ENCODE measurements around the gene VPS13C.

VPS13C gene

DNA sequence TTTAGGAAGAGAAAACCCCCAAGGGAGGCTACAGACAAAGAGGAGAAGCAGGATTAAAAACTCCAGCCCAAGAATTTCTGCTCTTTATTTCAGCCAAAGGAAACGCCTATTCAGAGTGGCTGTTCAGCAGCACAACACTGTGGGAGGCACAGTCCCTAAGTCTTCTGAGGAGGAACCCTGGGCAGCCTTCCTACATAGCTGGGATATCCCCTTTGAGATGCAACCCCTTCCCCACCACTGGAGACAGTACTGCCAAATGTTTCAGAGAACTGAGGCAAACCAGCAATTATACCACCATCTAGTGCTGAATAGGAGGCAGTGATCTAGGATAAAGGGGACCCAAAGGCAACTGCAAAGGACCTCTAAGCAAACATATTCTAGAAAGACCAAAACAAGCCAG is 168.1 kb downstream of the VPS13C start:
- Histone ChIP-seq H2BK5ac (ENCODE audit: low read length) (no peak overlapping the region), H2BK12ac (ENCODE audit: low read length) (no peak overlapping the region), H3K4ac (ENCODE audit: low read length) (no peak overlapping the region), H4K8ac (ENCODE audit: low read depth, low read length) (no peak overlapping the region), H3K4me3 (ENCODE audit: low read length in 2 of 2) (no peak overlapping the region), H3K23ac (ENCODE audit: low read depth, low read length, poor library complexity) (no peak overlapping the region), H2BK120ac (ENCODE audit: low read depth, low read length) (no peak overlapping the region), H3K18ac (ENCODE audit: low read length) (no peak overlapping the region), H2BK15ac (ENCODE audit: low read length) (no peak overlapping the region), H3K9ac (ENCODE audit: low read depth, low read length, poor library complexity) (no peak overlapping the region), H3K27ac (replicated peaks; ENCODE audit: low read length) (no peak overlapping the region), H3K9me3 (replicated peaks in 1 of 2; ENCODE audit: control insufficient read depth in 2 of 2, insufficient read depth in 1 of 2, low read depth in 1 of 2, low read length in 2 of 2) (peaks cover 0 to 30% of the 10 kb centered on the region in 2 donors), H3K4me2 (ENCODE audit: insufficient read depth, low read length, poor library complexity, severe bottlenecking) (no peak overlapping the region), H3K4me1 (ENCODE audit: control insufficient read depth in 2 of 2, insufficient read depth in 1 of 2, low read depth in 1 of 2, low read length in 2 of 2) (no peaks in the 10 kb centered on the region), H3K79me1 (ENCODE audit: low read depth, low read length) (no peaks in the 10 kb centered on the region), H2AK5ac (ENCODE audit: low read depth, low read length) (no peak overlapping the region), H3K36me3 (replicated peaks in 1 of 2; ENCODE audit: control insufficient read depth in 2 of 2, insufficient read depth in 2 of 2, low read length in 2 of 2) (peaks cover 0 to 24% of the 10 kb centered on the region in 2 donors), H2AFZ (ENCODE audit: low read length) (no peak overlapping the region), H4K91ac (ENCODE audit: low read depth, low read length, poor library complexity) (no peak overlapping the region), H3K27me3 (ENCODE audit: control insufficient read depth in 3 of 3, insufficient read depth in 3 of 3, low read depth in 1 of 3, low read length in 3 of 3) (no peaks in the 10 kb centered on the region), H3K14ac (ENCODE audit: low read length) (no peak overlapping the region)
- WGBS, 2 donors (ENCODE audit: extremely low coverage in 2 of 2, insufficient read length in 2 of 2, insufficient replicate concordance in 1 of 2) = no CpG with 5 or more reads among the region's 1 CpG
- no peak for DNase-seq (ENCODE audit: low spot score)

GRCh38 chr15:61890106-61890505 is 170.1 kb downstream of the VPS13C start:
- Histone ChIP-seq H3K14ac (ENCODE audit: low read length) (no peak overlapping the region), H2BK5ac (ENCODE audit: low read length) (no peak overlapping the region), H3K4me1 (ENCODE audit: control insufficient read depth in 2 of 2, insufficient read depth in 1 of 2, low read depth in 1 of 2, low read length in 2 of 2) (no peaks in the 10 kb centered on the region), H4K8ac (ENCODE audit: low read depth, low read length) (no peak overlapping the region), H3K18ac (ENCODE audit: low read length) (no peak overlapping the region), H3K23ac (ENCODE audit: low read depth, low read length, poor library complexity) (no peak overlapping the region), H3K9ac (ENCODE audit: low read depth, low read length, poor library complexity) (no peak overlapping the region), H3K79me1 (ENCODE audit: low read depth, low read length) (no peaks in the 10 kb centered on the region), H3K27me3 (ENCODE audit: control insufficient read depth in 3 of 3, insufficient read depth in 3 of 3, low read depth in 1 of 3, low read length in 3 of 3) (no peaks in the 10 kb centered on the region), H2AK5ac (ENCODE audit: low read depth, low read length) (no peak overlapping the region), H3K4ac (ENCODE audit: low read length) (no peak overlapping the region), H3K4me3 (ENCODE audit: low read length in 2 of 2) (no peak overlapping the region), H3K9me3 (replicated peaks in 1 of 2; ENCODE audit: control insufficient read depth in 2 of 2, insufficient read depth in 1 of 2, low read depth in 1 of 2, low read length in 2 of 2) (peaks cover 0 to 26% of the 10 kb centered on the region in 2 donors), H3K36me3 (replicated peaks in 1 of 2; ENCODE audit: control insufficient read depth in 2 of 2, insufficient read depth in 2 of 2, low read length in 2 of 2) (peaks cover 0 to 24% of the 10 kb centered on the region in 2 donors), H2AFZ (ENCODE audit: low read length) (no peak overlapping the region), H3K4me2 (ENCODE audit: insufficient read depth, low read length, poor library complexity, severe bottlenecking) (no peak overlapping the region), H4K91ac (ENCODE audit: low read depth, low read length, poor library complexity) (no peak overlapping the region), H3K27ac (replicated peaks; ENCODE audit: low read length) (no peak overlapping the region), H2BK15ac (ENCODE audit: low read length) (no peak overlapping the region), H2BK12ac (ENCODE audit: low read length) (no peak overlapping the region), H2BK120ac (ENCODE audit: low read depth, low read length) (no peak overlapping the region)
- no CpG with 5 or more reads among the region's 2 CpGs for WGBS, 2 donors (ENCODE audit: extremely low coverage in 2 of 2, insufficient read length in 2 of 2, insufficient replicate concordance in 1 of 2)
- no peak for DNase-seq (ENCODE audit: low spot score)

- Histone ChIP-seq H2BK5ac (ENCODE audit: low read length) (no peak overlapping the region), H2BK15ac (ENCODE audit: low read length) (no peak overlapping the region), H2AFZ (ENCODE audit: low read length) (no peak overlapping the region), H3K18ac (ENCODE audit: low read length) (no peak overlapping the region), H3K27ac (replicated peaks; ENCODE audit: low read length) (no peak overlapping the region), H3K79me1 (ENCODE audit: low read depth, low read length) (no peaks in the 10 kb centered on the region), H3K23ac (ENCODE audit: low read depth, low read length, poor library complexity) (no peak overlapping the region), H3K9me3 (replicated peaks in 1 of 2; ENCODE audit: control insufficient read depth in 2 of 2, insufficient read depth in 1 of 2, low read depth in 1 of 2, low read length in 2 of 2) (peaks cover 0 to 25% of the 10 kb centered on the region in 2 donors), H3K27me3 (ENCODE audit: control insufficient read depth in 3 of 3, insufficient read depth in 3 of 3, low read depth in 1 of 3, low read length in 3 of 3) (no peaks in the 10 kb centered on the region), H2BK12ac (ENCODE audit: low read length) (no peak overlapping the region), H3K4me2 (ENCODE audit: insufficient read depth, low read length, poor library complexity, severe bottlenecking) (no peak overlapping the region), H4K8ac (ENCODE audit: low read depth, low read length) (no peak overlapping the region), H3K14ac (ENCODE audit: low read length) (no peak overlapping the region), H3K4ac (ENCODE audit: low read length) (no peak overlapping the region), H2AK5ac (ENCODE audit: low read depth, low read length) (no peak overlapping the region), H3K4me1 (ENCODE audit: control insufficient read depth in 2 of 2, insufficient read depth in 1 of 2, low read depth in 1 of 2, low read length in 2 of 2) (no peaks in the 10 kb centered on the region), H3K4me3 (ENCODE audit: low read length in 2 of 2) (no peak overlapping the region), H3K36me3 (replicated peaks in 1 of 2; ENCODE audit: control insufficient read depth in 2 of 2, insufficient read depth in 2 of 2, low read length in 2 of 2) (peaks cover 0 to 24% of the 10 kb centered on the region in 2 donors), H4K91ac (ENCODE audit: low read depth, low read length, poor library complexity) (no peak overlapping the region), H3K9ac (ENCODE audit: low read depth, low read length, poor library complexity) (no peak overlapping the region), H2BK120ac (ENCODE audit: low read depth, low read length) (no peak overlapping the region)
- DNase-seq (ENCODE audit: low spot score) = no peak
- WGBS, 2 donors (ENCODE audit: extremely low coverage in 2 of 2, insufficient read length in 2 of 2, insufficient replicate concordance in 1 of 2) = no CpG with 5 or more reads among the region's 3 CpGs
These were observed 170.5 kb downstream of the VPS13C start for GRCh38 chr15:61889706-61890105.

DNA sequence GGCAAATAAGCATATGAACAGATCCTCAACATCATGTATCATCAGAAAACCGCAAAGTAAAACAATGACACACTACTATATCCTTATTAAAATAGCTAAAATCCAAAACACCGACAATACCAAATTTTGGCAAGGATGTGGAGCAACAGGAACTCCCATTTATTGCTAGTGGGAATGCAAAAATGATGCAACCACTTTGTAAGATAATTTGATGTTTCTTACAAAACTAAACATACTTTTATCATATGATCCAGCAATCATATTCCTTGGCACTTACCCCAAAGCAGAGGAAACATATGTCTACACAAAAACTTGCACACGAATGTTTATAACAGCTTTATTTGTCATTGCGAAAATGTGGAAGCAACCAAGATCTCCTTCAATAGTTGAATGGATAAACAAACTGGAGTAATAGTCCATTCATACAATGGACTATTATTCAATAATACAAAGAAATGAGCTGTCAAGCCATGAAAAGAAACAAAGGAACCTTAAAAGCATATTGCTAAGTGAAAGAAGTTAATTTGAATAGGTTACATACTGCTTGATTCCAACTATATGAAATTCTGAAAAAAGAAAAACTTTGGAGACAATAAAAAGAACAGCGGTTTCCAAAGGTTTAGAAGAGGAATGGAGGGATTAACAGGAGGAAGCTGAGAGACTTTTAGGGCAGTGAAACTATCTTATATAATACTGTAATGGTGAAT is 172.0 kb downstream of the VPS13C start:
- no CpG with 5 or more reads among the region's 5 CpGs for WGBS, 2 donors (ENCODE audit: extremely low coverage in 2 of 2, insufficient read length in 2 of 2, insufficient replicate concordance in 1 of 2)

More for the DNA sequence above, 172.0 kb downstream of the VPS13C start:
- Histone ChIP-seq H3K23ac (ENCODE audit: low read depth, low read length, poor library complexity) (no peak overlapping the region), H3K9ac (ENCODE audit: low read depth, low read length, poor library complexity) (no peak overlapping the region), H2BK15ac (ENCODE audit: low read length) (no peak overlapping the region), H3K79me1 (ENCODE audit: low read depth, low read length) (no peaks in the 10 kb centered on the region), H3K27me3 (ENCODE audit: control insufficient read depth in 3 of 3, insufficient read depth in 3 of 3, low read depth in 1 of 3, low read length in 3 of 3) (no peaks in the 10 kb centered on the region), H3K4me1 (ENCODE audit: control insufficient read depth in 2 of 2, insufficient read depth in 1 of 2, low read depth in 1 of 2, low read length in 2 of 2) (no peaks in the 10 kb centered on the region), H3K36me3 (replicated peaks in 1 of 2; ENCODE audit: control insufficient read depth in 2 of 2, insufficient read depth in 2 of 2, low read length in 2 of 2) (peaks cover 0 to 24% of the 10 kb centered on the region in 2 donors), H3K18ac (ENCODE audit: low read length) (no peak overlapping the region), H3K9me3 (replicated peaks in 1 of 2; ENCODE audit: control insufficient read depth in 2 of 2, insufficient read depth in 1 of 2, low read depth in 1 of 2, low read length in 2 of 2) (peaks cover 0 to 15% of the 10 kb centered on the region in 2 donors), H3K4me2 (ENCODE audit: insufficient read depth, low read length, poor library complexity, severe bottlenecking) (no peak overlapping the region), H2AFZ (ENCODE audit: low read length) (no peak overlapping the region), H2BK120ac (ENCODE audit: low read depth, low read length) (no peak overlapping the region), H3K27ac (replicated peaks; ENCODE audit: low read length) (no peak overlapping the region), H3K4me3 (ENCODE audit: low read length in 2 of 2) (no peak overlapping the region), H3K14ac (ENCODE audit: low read length) (no peak overlapping the region), H2BK5ac (ENCODE audit: low read length) (no peak overlapping the region), H2BK12ac (ENCODE audit: low read length) (no peak overlapping the region), H4K91ac (ENCODE audit: low read depth, low read length, poor library complexity) (no peak overlapping the region), H3K4ac (ENCODE audit: low read length) (no peak overlapping the region), H4K8ac (ENCODE audit: low read depth, low read length) (no peak overlapping the region), H2AK5ac (ENCODE audit: low read depth, low read length) (no peak overlapping the region)
- DNase-seq (ENCODE audit: low spot score) = no peak
